NCI-H2107 (cell line): ENCODE measurements around the gene TRAF5.
"Not testable (repeated sequence)": the region's sequence is repeated elsewhere in the genome, so short reads cannot be mapped to it uniquely, and the experiment has no call there.

Source experiments
- DNase-seq: peaks from one replicate; lab custom pipeline; 2025; lab: John Stamatoyannopoulos, UW

The TRAF5 gene

DNA sequence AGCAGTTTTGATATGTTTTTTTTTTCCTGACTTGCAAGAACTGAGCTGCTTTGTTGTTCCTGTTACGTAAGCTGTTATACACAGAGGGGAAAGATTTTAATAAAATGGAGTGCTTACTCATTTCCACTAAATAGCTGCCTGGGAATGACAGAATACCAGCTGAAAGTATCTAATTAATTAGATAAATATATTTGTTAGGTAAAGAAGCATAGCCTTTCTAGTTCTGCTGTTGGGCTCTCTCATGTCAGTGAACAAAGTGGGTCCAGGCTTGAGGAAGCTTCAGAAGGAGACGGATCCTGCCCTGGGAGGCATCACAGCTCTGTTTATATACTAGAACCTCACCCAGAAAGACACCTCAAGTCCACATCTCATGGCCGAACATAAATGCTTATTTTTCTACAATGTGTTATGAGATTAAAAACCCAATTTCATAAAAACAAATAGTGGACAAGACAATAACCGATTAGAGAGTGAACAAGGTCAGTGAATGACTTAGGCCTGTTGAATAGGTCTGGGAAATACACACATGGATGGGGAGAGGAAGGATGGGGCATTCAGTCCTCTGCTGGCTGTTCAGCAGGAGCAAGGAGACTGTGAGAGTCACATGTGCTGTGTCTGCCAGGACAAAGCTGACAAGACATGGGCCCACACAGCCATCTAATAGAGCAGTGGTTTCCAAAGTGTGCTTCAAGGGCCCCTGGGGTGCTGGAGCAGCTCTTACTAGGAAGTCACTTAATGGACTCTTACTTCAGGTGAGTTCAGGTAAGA, 20.6 kb downstream of the TRAF5 start:
- DNase-seq: peak; percentile 65

DNA sequence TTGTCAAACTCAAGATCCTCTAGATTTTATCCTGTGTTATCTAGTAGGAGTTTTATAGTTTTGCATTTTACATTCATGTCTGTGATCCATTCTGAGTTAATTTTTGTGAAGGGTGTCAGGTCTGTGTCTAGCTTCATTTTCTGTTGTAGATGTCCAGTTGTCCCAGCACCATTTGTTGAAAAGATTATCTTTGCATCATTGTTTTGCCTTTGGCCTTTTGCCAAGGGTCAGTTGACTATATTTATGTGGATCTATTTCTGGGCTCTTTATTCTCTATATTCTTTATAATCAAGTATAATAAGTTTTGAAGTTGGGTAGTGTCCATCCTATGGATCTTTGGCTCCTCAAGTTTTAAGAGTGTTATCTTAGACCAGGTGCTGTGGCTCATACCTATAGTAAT, 21.9 kb downstream of the TRAF5 start:
- DNase-seq: no peak

DNA sequence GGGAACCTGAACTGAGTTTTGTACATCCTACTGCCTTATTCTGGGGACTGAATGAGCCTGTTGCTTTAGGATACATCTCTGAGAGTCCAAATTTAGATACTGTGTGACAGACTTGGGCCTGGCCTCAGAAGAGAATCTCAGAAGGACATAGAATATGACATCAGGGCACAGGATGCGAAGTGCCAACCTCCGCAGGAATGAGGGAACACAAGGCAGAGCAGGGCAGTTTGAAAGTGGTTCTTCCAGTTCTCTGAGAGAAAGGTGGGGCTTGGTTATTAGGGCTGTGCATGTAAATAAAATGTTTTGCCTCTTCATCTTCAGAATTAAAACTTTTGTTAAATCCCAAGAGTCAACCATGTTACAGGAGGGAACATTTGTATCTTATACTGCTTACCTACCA, 23.1 kb downstream of the TRAF5 start:
- no peak for DNase-seq

DNA sequence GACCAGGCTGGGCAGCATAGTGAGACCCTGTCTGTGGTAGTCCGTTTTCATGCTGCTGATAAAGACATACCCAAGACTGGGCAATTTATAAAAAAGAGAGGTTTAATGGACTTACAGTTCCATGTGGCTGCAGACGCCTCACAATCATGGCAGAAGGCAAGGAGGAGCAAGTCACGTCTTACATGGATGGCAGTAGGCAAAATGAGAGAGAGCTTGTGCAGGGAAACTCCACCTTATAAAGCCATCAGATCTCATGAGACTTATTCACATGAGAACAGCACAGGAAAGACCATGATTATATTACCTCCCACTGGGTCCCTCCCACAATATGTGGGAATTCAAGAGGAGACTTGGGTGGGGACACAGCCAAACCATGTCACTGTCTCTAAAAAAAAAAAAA, 25.4 kb downstream of the TRAF5 start:
- DNase-seq: not testable (repeated sequence)

DNA sequence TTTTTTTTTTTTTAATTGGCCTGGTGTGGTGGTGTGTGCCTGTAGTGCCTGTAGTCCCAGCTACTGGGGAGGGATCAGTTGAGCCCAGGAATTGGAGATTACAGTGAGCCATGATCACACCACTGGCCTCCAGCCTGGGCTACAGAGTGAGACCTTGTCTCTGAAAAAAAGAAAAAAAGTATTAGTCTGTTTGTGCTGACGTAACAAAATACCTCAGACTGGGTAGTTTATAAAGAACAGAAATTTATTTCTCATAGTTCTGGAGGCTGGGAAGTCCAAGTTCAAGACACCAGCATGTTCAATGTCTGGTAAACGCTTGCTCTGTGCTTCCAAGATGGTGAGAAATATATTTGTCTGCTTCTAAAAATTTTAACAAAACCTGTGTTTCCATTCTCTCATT, 25.8 kb downstream of the TRAF5 start:
- DNase-seq: no peak

DNA sequence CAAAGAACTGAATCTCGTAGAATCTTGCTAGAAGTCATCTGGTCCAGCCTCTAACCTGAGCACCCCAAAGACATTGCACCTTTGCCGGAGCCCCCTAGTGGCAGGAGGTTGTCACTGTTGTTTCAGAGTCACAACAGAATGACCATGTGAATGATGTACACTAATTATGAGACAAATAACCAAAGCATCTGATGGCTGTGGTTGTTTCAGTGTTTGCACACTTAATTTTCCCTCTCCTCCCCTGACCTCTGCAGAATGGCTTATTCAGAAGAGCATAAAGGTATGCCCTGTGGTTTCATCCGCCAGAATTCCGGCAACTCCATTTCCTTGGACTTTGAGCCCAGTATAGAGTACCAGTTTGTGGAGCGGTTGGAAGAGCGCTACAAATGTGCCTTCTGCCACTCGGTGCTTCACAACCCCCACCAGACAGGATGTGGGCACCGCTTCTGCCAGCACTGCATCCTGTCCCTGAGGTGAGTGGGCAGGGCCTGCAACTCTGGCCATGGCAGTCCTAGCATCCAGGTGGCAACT, 26.4 kb downstream of the TRAF5 start:
- no peak for DNase-seq

DNA sequence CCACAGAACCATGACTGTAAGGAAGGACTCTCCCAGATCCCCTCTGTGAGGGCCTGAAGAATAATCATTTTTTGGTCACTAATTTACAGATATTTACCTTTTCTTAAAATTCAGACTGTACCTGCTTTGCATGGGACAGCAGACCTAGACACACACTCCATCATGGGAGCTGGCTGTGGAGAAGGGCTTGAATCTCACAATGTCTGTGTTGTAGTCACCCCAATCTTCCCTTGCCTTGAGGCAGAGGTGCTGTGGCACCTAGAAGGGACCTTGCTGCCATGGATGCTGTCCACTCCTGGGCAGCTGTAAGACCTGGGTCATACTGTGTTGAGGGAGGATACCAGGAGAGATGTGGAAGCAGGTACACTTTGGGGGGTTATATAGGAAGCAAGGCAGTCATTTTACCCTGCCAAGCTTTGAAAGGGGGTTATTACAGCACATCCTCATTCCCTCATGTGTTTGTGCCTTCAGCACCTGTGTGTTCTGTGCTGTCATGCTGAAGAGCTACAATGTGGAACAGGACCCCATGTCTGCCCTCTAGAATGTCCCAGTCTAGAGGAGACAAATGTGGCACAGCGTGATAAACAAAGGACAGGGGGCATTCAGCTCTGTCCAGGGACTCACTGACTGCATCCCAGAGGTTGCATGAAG, 27.1 kb downstream of the TRAF5 start:
- DNase-seq: no peak

DNA sequence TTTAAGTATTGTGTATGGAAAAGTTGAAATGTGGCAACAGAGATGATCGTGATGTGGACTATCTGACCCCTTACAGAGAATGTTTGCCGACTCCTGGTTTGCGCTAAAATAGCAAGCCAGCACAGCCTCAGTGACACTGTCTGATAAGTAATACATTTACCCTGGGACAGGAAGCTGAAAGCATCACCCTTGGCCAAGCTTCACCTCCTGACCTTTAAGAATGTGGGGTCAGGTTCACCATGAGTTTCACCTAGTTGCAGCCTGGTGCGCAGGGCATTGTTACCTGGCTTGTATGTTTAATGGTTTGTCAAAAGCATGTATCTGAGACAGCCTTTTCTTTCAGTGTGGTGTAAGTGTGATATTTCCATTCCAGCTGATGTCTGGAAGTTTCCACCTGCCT, 29.2 kb downstream of the TRAF5 start:
- no peak for DNase-seq

DNA sequence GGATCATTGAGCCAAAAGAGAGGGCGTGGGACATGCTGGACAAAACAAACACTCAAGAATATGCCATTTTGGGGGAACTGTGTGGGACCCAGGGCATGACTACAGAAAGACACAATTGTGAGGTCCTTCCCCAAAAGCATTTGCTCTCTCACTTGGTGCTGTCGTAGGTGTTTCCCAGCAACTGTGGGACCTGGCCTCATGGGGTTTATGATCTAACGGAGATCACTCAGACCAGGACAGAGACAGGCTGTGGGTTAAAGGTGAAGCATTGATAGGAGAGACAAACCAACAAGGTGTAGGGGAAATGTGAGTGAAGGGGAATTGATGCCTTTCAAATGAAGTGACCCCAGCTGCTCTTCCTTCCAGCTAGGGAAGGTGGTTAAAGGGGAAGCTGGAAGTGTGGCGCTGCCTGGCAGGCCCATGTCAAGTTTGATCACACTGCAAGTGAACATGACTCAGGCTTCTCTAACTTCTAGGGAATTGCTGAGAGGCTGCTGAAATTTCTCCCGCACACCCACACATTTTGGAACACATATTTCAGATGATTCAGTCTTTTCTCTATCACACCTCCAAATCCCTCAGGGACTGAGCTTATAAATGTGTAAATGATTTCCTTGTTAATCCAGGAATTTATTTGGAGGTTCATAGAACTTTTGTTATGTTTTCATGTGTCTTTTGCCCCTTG, 30.2 kb downstream of the TRAF5 start:
- no peak for DNase-seq

DNA sequence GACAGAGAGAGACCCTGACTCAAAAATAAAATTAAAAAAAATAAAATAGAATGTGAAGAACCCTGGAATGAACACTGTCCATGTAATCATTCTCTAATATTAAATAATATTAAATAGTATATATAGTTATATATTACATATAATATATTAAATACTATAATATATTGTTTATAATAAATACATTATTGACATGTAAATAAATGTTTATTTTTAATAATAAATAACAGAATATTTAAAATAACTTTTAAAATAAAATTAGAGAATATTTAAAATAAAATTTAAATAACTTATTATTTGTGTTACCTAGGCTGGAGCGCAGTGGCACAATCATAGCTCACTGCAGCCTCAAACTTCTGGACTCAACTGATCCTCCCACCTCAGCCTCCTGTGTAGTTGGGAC, 32.1 kb downstream of the TRAF5 start:
- no peak for DNase-seq

DNA sequence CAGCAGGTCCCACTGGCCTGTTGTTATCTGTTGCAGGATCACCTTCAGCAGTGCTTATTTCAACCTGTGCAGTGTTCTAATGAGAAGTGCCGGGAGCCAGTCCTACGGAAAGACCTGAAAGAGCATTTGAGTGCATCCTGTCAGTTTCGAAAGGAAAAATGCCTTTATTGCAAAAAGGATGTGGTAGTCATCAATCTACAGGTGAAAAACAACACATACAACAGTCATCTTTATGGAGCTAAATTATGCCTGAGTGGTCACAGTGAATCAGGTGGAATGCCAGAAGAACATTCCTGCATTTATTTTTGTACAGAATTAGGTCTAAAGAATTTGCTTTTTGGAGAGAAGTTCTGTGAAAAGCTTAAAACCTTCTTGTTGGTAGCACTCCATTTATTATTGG, 33.2 kb downstream of the TRAF5 start:
- DNase-seq: no peak

DNA sequence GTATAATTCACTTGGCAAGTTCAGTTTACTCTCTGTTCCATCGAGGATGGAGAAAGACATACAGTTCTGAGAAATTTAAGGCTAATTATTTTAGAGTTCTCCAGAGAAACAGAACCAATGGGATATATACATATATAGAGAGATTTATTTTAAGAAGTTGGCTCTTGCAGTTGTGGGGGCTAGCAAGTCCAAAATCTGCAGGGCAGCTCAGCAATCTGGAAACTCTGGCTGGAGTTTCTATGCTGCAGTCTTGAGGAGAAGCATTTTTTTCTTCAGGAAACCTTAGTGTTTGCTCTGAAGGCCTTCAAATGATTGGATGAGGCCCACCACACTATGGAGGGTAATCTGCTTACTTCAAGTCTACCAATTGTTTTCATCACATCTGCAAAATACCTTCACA, 34.6 kb downstream of the TRAF5 start:
- DNase-seq: no peak

DNA sequence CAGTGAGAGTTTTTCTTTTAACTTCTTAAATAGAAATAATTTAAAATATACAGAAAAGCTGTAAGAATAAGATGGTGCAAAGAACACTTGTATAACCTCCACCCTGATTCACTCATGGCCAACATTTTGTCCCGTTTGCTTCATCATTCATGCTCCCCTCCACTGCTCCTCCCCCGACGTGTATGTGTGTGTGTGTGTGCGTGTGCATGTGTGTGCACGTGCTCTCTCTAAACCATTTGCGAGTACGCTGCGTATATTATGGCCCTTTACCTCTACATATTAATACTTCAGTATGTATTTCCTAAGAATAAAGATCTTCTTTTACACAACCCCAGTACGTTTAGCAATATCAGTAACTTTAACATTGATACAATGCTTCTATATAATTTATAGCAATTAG, 43.0 kb downstream of the TRAF5 start:
- no peak for DNase-seq

DNA sequence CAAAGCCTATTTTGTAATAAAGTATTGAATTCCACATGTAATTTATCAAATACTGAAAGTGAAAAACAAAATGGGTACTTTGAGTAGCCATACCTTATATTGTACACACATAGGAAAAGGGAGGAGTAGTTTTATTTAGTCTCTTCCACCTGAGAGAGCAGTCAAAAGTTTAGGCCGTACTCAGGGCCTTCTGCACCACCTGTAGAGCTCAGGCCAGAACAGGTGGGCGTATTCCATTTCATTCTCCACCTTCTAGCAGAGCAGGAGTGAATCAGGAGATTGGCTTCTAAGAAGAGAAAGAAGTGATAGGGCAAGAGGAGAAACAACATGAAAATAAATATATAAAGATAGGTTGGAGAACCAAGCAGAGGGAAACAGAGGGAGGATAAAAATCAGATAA, 44.0 kb downstream of the TRAF5 start:
- no peak for DNase-seq

DNA sequence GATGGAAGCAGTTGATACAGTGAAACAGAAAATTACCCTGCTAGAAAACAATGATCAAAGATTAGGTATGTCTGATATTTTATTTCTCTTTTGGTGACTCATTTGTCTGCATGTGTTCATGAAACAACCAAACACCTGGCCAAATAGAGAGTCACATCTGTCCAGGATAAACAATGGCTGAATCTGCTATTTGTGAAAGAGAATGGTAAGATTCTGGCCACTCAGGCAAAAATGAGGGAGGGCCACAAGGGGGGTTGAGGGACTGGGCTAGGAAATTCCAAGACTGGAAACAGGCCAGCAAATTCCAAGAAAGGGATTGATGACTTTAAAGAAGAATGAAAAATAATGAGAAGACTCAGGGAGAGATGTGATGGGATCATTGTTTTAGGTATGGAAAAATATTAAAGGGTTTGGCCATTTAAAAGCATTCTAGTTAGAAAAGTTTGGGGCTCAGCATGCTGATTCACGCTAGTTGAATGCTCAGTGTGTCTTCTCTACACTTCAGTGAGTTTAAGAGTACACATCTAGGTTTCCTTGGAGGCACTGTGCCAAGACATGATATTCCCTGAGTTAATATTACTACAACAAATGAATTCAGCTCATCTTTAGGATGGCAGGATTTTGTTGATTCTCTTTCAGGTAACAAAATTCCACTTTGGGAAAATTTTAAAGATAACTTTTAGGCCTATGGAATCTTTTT, 44.9 kb downstream of the TRAF5 start:
- no peak for DNase-seq

DNA sequence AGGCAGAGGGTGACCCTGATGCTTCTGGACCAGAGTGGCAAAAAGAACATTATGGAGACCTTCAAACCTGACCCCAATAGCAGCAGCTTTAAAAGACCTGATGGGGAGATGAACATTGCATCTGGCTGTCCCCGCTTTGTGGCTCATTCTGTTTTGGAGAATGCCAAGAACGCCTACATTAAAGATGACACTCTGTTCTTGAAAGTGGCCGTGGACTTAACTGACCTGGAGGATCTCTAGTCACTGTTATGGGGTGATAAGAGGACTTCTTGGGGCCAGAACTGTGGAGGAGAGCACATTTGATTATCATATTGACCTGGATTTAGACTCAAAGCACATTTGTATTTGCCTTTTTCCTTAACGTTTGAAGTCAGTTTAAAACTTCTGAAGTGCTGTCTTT, 45.8 kb downstream of the TRAF5 start:
- DNase-seq: no peak

DNA sequence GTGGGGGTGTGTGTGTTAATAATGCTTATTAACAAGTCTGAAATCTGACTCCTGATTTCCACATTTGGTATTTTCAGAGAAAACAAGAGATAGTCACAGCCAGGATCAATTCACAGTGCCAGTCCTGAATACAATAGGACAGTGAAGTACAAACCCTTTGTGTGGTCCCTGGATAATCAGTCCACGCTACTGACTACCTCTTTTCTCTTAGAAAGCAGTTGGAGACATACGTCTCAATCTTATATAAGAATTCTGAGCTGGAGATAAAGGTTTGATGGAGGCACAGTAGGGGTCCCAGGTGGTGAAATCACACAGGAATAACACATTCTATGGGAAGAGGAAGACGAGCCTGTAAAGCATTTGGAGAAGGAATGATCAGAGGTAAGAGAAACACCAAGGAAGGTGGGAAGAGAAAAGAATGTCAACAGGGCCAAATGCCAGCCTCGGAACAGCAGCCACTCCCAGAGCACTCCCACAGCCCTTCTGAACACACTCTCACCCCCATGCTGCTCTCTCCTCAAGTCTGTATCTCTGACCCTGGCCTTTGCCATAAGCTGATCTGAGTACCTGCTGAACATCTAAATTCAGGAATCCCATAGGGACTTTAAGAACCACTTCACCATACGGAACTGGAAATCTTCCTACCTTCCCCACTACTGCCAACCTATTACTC, 48.6 kb downstream of the TRAF5 start:
- DNase-seq: no peak

DNA sequence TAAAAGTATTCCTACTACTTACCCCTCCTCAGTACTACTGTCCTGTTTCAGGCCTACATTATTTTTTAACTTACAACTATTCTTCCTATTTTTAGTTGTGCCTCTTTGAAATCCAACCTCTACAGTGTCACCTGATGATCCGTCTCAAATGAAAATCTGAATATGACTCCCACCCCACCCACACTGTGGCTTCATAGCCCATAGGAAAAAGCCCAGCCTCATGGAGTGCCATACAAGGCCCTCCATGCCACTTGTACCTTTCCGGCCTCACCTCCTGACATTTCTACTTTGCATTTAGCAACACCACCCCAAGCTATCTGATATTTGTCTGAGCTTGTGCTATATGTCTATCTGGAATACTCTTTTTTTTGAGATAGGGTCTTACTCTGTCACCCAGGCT, 49.3 kb downstream of the TRAF5 start:
- DNase-seq: no peak

DNA sequence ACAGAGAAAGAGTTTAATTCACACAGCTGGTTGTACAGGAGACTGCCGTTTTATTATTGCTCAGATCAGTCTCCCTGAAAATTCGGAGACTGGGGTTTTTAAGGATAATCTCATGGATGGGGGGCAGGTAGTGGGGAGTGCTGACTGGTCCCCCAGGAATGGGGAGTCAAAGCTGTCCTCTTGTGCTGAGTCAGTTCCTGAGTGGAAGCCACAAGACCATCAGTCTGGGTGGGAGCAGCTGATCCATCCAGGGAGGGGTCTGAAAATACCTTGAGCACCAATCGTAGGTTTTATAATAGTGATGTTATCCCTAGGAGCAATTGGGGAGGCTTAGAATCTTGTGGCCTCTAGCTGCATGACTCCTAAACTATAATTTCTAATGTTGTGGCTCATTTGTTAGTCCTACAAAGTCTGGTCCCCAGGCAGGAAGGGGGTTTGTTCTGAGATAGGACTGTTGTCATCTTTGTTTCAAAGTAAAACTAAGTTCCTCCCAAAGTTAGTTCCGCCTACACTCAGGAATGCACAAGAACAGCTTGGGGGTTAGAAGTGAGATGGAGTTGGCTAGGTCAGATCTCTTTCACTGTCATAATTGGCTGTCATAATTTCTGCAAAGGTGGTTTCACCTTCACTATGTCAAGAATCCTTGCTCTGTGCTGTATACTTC, 50.3 kb downstream of the TRAF5 start:
- no peak for DNase-seq

DNA sequence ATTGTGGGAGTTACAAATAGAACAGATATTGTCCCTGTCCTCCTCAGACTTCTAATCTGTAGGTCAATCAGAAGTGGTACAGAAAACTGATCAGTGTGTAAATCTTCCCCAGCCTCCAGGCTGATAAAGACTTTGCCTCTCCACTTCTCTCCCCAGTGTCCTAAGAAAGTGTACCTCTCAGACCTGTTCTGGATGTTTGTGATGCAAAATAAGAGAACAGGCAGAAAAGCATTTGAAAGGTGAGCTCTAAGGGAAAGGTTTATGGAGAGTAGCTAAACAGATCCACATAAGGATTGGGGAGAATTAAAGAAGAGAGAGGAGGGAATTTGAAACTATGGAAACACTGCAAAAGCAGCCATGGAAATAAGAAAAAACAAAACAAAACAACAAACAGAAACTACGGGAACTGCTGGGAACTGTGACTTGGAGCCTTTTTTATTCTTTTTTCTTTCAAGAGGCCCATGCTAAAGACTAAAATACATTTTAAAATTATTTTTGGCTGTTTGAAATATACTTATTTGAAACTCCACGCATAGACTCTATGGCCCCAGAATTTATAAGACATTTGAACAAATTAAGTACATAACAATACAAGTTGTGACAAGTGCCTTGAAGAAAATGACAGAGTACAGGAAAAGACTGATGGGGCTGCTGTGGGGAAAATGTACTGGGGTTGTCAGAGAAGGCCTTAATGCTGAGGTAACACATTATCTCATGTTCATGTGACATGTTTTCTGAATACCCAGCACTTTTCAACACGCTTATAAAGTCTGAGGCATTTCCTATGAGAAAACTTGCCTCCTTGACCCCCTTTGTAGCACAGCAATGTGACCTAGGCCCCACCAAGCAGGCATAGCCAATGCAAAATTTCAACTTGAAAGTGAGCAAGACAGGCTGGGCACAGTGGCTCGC, 51.2 kb downstream of the TRAF5 start:
- no peak for DNase-seq
